IPS-NIHi11 (cell line): ENCODE measurements around the gene BOD1L1.

Source experiments
- DNase-seq: peaks from one replicate; pipeline ENCODE4 v3.0.0; 2012; ENCODE audit warnings: mixed read lengths, low spot score

BOD1L1 gene

DNA sequence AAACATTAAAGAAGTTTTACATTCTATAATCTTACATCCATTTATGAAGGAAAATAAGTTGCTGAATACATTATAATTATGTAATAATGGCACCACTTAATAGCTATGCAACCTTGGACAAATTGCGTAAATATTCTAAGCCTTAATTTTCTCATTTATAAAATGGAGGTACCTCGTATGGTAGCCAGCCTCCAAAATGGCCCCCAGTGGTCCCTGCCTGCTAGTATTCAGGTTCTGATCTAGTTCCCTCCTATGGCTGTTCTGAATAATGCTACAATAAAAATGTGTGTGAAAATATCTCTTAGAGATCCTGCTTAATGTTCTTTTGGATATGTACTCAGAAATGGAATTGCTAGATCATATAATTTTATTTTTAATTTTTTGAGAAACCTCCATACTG, 72.2 kb downstream of the BOD1L1 start:
- no peak for DNase-seq

DNA sequence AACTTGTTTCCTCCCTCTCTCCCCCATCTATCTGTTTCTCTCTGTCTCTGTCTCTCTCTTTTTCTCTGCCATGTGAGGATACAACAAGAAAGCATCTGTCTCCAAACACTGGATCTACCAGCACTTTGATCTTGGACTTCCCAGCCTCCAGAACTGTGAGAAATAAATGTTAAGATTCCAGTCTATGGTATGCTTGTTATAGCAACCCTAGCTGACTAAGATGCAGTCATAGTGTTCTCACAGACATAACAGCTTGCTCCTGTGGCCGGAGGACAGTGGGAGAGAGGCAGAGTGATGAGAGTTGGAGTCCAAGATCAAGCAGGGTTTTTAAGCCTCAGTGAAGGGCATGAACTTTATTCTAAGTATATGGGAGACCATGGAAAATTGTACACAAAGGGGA, 74.4 kb downstream of the BOD1L1 start:
- no peak for DNase-seq

DNA sequence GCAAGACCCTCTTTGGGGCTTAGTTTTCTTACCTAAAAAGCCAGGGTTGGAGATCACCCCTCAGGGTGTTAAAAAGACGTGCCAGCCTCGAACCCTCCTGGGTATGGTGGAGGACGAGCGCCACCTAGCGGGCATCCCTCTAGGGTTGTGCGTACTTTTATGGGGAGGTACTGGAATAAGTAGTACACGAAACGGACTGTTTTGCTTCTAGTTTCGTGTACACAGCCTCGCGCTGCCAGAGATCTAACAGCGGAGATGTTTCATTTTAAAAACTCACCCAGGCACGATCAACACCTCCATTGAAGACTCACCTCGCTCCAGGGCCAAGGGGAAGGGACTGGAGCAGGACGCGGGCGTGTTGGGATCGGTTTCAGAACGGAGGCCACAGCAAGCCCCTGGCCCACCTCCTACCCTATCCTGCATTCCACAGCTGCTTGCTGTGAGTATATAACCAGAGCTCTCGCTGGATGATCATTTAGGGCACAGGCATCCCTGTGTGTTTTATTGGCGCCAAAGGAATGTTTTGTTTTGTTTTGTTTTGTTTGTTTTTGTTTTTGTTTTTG, 78.5 kb downstream of the BOD1L1 start:
- peak; percentile 88 for DNase-seq

- DNase-seq = no peak
Measured at GRCh38 chr4:13548059-13548983, 79.2 kb downstream of the BOD1L1 start.

DNA sequence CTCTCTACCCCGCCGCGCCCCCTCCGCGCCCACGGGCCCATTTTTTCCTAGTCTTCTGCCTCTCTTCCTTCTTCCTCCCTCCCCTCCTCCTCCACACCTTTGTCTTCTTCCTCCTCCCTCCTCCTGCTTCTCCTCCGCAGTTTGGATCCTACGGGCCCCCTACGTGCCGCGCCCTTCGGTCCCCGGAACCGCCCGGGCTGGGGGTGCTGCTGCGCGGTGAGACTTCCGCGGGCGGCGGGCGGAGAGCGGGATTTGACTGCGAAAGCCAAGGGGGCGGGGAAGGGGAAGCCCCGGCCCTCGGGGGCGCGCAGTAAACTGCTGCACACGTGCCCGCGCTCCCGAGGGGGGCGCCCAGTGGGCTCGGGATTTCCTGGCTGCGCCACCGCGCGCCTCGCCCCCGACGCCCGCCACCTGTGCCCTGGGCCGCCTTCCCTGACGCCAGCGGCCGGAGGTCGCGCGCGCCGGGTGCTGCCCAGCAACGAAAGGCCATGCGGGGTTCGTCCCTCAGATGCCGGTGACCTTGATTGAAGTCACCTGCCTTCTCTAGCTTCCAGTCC, 80.0 kb downstream of the BOD1L1 start:
- DNase-seq = peak; percentile 67

GRCh38 chr4:13546941-13547484, 80.5 kb downstream of the BOD1L1 start:
- DNase-seq = peak; percentile 13

- DNase-seq = peak; percentile 1
Measured at GRCh38 chr4:13546142-13546940, 81.2 kb downstream of the BOD1L1 start.

- no peak for DNase-seq
Measured at GRCh38 chr4:13545394-13545808, 82.1 kb downstream of the BOD1L1 start.

- peak; percentile 91 for DNase-seq
Measured at GRCh38 chr4:13544606-13545393, 82.7 kb downstream of the BOD1L1 start.

DNA sequence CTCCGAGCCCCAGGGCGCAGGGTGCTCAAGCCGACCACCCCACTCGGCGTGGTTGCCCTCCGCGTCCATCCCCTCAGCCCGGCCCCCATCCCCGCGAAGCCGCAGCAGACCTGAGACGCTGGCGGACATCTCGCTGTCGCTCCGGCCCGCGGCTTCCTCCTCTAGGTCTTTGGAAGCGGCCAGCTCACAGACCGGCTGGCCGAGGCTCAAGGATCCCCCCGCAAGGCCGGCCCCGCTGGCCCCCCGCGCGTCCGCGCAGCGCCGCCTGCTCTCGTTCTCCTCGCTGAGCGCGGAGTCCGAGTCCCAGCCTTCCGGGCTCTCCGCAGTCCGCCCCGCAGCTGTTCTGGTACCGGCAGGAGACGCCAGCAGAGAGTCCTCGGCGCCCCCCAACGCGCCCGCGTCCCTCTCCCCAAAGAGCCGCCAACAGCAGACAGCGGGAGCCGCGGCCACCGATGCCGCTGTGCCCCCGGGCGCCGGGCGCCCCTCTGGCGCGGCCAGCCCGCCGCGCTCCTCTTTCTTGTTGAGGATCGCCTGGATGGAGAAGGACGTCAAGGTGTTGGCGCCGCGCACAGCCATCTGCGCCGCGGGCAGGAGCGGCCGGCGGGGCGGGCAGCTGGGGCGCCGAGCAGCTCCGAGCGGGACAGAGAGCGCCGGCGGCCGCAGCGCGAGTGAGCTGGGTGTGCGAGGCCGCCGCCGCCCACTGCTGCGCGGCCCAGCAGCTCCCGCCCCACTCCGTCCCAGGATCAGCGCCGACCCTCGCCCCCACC, 83.5 kb downstream of the BOD1L1 start, which contains the start of gene NKX3-2:
NKX3-2 (minus strand) TSS at position 670 of the 767 bp plus-strand sequence; CDS start at position 576, 94 bp downstream.
- DNase-seq = peak; percentile 49

- no peak for DNase-seq
Measured at GRCh38 chr4:13543032-13543838, 84.3 kb downstream of the BOD1L1 start.

DNA sequence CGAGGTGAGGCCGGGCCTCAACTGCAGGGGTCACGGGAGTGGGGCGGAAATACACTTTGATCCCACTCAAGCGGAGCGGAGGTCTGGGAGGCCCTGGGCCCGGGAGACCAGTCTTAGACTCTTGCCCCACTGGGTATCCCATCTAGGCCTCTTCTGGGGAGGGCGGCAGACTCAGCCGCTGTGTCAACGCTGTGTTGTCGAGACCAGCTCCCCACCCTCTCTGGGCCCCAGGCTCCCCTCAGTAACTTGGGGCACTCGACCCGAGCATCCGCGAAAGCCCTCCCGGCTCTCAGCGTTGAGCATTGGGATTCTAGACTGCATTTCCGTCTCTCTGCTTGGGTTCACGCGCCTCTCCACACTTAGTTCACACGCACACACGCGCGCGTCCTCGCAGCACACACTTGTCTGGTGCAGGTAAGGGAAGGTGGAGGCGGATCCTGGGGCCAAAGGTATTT, 84.9 kb downstream of the BOD1L1 start:
- DNase-seq = no peak

DNA sequence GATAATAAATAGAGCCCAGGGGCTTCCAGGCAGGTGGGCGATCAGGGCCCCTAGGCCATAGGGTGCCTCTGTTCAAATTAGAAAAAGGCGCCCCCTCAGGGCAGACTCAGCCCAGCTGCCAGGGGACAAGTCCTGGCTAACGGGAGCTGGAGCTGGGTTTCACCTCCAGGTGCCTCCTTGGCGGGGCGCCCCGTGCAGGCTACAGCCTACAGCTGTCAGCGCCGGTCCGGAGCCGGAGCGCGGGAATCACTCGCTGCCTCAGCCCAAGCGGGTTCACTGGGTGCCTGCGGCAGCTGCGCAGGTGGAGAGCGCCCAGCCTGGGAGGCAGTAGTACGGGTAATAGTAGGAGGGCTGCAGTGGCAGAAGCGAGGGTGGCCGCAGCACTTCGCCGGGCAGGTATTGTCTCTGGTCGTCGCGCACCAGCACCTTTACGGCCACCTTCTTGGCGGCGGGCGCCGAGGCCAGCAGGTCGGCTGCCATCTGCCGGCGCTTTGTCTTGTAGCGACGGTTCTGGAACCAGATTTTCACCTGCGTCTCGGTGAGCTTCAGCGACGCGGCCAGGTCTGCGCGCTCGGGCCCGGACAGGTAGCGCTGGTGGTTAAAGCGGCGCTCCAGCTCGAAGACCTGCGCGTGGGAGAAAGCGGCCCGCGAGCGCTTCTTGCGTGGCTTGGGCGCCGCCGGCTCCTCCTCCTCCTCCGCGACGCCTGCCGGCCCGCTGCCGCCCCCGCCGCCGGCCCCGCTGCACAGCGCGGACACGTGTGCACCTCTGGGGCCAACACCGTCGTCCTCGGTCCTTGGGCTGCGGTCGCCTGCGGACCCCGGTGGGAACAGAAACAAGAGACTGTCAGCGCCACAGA, 85.6 kb downstream of the BOD1L1 start:
- no peak for DNase-seq

- DNase-seq = peak; percentile 2
Measured at GRCh38 chr4:13541176-13541604, 86.3 kb downstream of the BOD1L1 start.

DNA sequence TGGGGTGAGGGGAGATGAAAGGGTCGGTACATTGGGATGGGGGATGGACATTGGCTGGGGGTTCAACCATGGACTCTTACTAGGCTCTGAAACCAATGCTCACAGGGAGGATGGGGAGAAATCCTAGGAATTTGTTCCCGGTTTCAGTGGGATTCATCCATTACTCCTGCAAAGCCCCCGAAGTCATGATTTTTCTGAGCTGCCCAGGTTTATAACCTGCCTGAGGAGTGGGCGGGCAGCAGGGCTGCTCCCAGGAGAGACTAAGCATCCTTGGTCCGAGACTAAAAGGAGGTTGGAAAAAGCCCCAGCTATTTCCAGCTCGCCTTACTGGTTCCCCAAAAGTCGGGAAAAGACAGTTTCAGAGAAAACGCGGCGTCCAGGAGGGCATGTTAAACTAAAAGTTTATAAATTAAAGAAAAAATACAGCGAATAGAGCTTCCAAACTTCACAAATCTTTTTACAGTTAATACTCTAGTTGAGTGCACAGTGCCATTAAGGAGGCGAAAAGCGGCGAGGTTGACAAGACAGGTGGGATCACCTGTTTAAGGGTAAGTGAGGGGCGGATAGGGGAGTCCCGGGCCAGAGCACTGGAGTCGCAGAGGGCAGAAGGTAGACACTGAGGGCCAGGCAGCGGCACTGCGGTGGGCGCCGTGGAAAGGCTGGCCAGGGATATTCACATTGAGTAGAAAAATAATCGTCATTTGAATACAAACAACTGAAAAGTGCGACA, 86.9 kb downstream of the BOD1L1 start:
- DNase-seq = peak; percentile 3

GRCh38 chr4:13539619-13540445, 87.7 kb downstream of the BOD1L1 start:
- DNase-seq = no peak
